MM.1S (cell line): ENCODE data around the gene SRSF2.

Experiments
- DNase-seq: peaks from one replicate; pipeline ENCODE4 v3.0.0-alpha.2; 2015
- H2AFZ ChIP-seq: fragments of 300-600 bp; sonication (generic); 2 replicates; pipeline ENCODE4 v1.6.0; 2016; ENCODE audit warnings: antibody characterized with exemption, low read length
- H3F3A ChIP-seq: fragments of 300-600 bp; sonication (generic); 2 replicates; pipeline ENCODE4 v1.6.1; 2016; ENCODE audit warnings: mild to moderate bottlenecking, antibody characterized with exemption, low read length, moderate library complexity, mixed read lengths; ENCODE audit not compliant: insufficient read depth
- H3K27ac ChIP-seq: fragments of 300-600 bp; sonication (generic); 2 replicates; pipeline ENCODE4 v1.5.1; 2016; ENCODE audit warnings: mild to moderate bottlenecking, low read length
- H3K27me3 ChIP-seq: fragments of 300-600 bp; sonication (generic); replicated peaks from 2 replicates; pipeline ENCODE4 v1.6.0; 2016; ENCODE audit warnings: low read length; ENCODE audit not compliant: insufficient read depth
- H3K36me3 ChIP-seq: fragments of 300-600 bp; sonication (generic); replicated peaks from 2 replicates; pipeline ENCODE4 v1.6.1; 2016; ENCODE audit warnings: mild to moderate bottlenecking, low read length, mixed read lengths; ENCODE audit not compliant: insufficient read depth
- H3K4me1 ChIP-seq: fragments of 300-600 bp; sonication (generic); 2 replicates; pipeline ENCODE4 v1.6.1; 2016; ENCODE audit warnings: low read length, mixed read lengths
- H3K4me2 ChIP-seq: fragments of 300-600 bp; sonication (generic); 2 replicates; pipeline ENCODE4 v1.6.0; 2016; ENCODE audit warnings: low read depth, low read length
- H3K4me3 ChIP-seq: fragments of 300-600 bp; sonication (generic); 2 replicates; pipeline ENCODE4 v1.5.1; 2016; ENCODE audit warnings: low read length, mixed read lengths
- H3K79me2 ChIP-seq: fragments of 300-600 bp; sonication (generic); 2 replicates; pipeline ENCODE4 v1.6.1; 2016; ENCODE audit warnings: mixed run types, low read length, mixed read lengths
- H3K9ac ChIP-seq: fragments of 300-600 bp; sonication (generic); 2 replicates; pipeline ENCODE4 v1.6.1; 2016; ENCODE audit warnings: low read length, mixed read lengths
- H3K9me2 ChIP-seq: fragments of 300-600 bp; sonication (generic); replicated peaks from 2 replicates; pipeline ENCODE4 v1.6.1; 2016; ENCODE audit warnings: mild to moderate bottlenecking, low read length, mixed read lengths; ENCODE audit not compliant: insufficient read depth
- H3K9me3 ChIP-seq: fragments of 300-600 bp; sonication (generic); replicated peaks from 2 replicates; pipeline ENCODE4 v1.6.1; 2016; ENCODE audit warnings: mild to moderate bottlenecking, low read length, mixed read lengths; ENCODE audit not compliant: insufficient read depth
- H4K20me1 ChIP-seq: fragments of 300-600 bp; sonication (generic); 2 replicates; pipeline ENCODE4 v1.6.1; 2016; ENCODE audit warnings: mild to moderate bottlenecking, low read length, moderate library complexity, mixed read lengths; ENCODE audit not compliant: insufficient read depth
- EZH2 ChIP-seq: fragments of 300-600 bp; sonication (generic); optimal IDR thresholded peaks from 2 replicates; pipeline ENCODE3; 2017; ENCODE audit warnings: low read depth, mild to moderate bottlenecking, antibody characterized with exemption, low read length, mixed read lengths
- EZH2phosphoT487 ChIP-seq: fragments of 300-600 bp; sonication (generic); IDR thresholded peaks from 2 replicates; pipeline ENCODE4 v1.6.1; 2018; ENCODE audit warnings: antibody characterized with exemption, low read length
- TF ChIP-seq, protein P1 (sequence below): fragments of 300-600 bp; sonication (generic); IDR thresholded peaks from 2 replicates; pipeline ENCODE4 v1.5.1; 2016; ENCODE audit warnings: antibody characterized with exemption, low read length, mixed read lengths

Gene SRSF2

DNA sequence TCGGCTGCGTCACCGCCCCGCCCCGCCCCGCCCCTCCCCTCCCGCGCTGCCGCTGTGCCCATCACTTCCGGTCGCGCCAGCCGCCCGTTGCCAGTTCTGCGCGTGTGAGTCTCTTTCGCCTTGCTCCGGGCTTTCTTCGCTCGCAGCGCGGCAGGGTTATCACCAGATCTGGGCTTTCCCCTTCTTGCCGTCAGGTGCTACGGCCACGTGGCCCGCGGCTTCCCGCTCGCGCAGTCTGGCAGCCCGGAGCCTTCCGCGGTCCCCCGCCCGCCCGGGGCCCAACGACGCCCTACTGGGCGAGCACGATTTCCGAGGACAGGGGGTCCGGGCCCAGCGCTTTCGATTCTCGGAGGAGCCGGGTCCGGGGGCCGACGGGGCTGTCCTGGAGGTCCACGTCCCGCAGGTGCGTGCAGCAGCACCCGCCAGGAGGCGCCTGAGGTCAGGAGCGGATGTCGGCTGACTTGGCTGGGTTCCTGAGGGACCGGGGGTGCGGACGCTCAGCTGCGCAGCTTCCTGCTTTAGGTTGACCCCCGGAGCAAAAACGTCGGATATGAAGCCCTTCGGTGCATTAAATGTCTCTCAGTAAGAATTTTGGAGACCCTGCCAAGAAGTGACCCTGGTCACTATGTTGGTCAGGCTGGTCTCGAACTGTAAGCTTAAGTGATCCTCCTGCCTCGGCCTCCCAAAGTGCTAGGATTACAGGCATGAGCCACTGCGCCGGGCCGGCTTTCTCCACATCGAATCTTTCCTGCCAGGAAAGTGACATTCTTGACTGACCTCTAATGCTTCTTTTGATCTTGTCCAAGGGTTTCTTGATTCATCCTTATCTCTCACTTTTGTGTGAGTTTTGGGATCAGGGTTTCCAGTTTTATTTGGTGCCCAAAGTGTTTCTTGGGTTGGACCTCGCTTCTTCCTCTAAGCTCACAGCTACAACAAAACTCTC is 10.1 kb downstream of the SRSF2 start, which contains the start of gene METTL23:
Gene METTL23 (plus strand): TSS at position 64 of the 943 bp plus-strand sequence. CDS start 2,872 bp downstream, outside the sequence.
- Histone ChIP-seq H3K9ac (peak within 1 kb of the TSS; percentile 99), H3K4me1 (0 out of 2 replicates have a peak, but pooled peaks cover 8% of the 10 kb centered on the region), H3K9me3 (no peaks in the 10 kb centered on the region), H3K4me3 (peak within 1 kb of the TSS; percentile 92), H3K9me2 (no peaks in the 10 kb centered on the region), H3K27me3 (no peaks in the 10 kb centered on the region), H3K79me2 (peaks cover 83% of the 10 kb centered on the region), H3F3A (peaks cover 54% of the 10 kb centered on the region), H3K36me3 (peaks cover 9% of the 10 kb centered on the region), H3K27ac (peak within 1 kb of the TSS; percentile 100), H4K20me1 (no peaks in the 10 kb centered on the region), H2AFZ (peak within 1 kb of the TSS; percentile 66), H3K4me2 (peak within 1 kb of the TSS; percentile 89)
- peak; percentile 86 for DNase-seq
- TF ChIP-seq EZH2phosphoT487 (no peak), EZH2 (no peak)
- TF ChIP-seq, protein P1, sequence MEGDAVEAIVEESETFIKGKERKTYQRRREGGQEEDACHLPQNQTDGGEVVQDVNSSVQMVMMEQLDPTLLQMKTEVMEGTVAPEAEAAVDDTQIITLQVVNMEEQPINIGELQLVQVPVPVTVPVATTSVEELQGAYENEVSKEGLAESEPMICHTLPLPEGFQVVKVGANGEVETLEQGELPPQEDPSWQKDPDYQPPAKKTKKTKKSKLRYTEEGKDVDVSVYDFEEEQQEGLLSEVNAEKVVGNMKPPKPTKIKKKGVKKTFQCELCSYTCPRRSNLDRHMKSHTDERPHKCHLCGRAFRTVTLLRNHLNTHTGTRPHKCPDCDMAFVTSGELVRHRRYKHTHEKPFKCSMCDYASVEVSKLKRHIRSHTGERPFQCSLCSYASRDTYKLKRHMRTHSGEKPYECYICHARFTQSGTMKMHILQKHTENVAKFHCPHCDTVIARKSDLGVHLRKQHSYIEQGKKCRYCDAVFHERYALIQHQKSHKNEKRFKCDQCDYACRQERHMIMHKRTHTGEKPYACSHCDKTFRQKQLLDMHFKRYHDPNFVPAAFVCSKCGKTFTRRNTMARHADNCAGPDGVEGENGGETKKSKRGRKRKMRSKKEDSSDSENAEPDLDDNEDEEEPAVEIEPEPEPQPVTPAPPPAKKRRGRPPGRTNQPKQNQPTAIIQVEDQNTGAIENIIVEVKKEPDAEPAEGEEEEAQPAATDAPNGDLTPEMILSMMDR = peak; percentile 83

DNA sequence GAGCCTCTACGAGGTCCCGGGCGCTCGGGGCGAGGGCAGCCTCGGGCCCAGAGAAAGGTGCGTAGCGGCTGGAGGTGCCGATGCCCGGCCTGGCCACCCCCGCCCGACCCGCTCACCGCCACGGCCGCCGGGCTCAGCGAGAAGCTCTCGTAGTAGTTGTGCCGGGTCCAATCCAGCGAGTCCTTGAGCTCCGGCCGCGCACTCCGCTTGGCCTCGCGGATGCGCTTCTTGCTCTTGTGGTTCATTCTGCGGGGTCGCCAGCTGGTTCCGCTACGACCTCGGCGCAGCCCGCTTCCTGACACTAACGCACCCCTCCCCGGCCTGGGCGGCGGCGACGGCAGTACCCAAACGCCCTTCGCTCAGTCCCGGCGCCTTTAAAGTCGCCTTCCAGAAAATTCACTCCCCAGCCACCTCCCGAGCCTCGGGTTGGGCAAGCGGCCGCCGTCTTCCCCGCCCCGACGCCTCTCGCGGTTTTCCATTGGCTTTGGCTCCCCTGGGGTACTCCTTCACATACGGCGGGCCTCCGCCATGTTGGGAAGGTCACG is 10.8 kb downstream of the SRSF2 start, which contains the start of gene JMJD6:
Gene JMJD6 (minus strand): TSS at position 376 of the 545 bp plus-strand sequence. CDS start 131 bp downstream, at position 245.
- DNase-seq = peak; percentile 96
- 0 out of 2 replicates have a peak, but pooled peaks cover 11% of the 10 kb centered on the region for H3K4me1 ChIP-seq
- H3K9ac ChIP-seq = peak within 1 kb of the TSS; percentile 99
- no peaks in the 10 kb centered on the region for H3K27me3 ChIP-seq
- H3K36me3 ChIP-seq = peaks cover 9% of the 10 kb centered on the region
- no peaks in the 10 kb centered on the region for H4K20me1 ChIP-seq
- peak within 1 kb of the TSS; percentile 89 for H3K4me2 ChIP-seq
- H2AFZ ChIP-seq = peak within 1 kb of the TSS; percentile 66
- peak within 1 kb of the TSS; percentile 92 for H3K4me3 ChIP-seq
- no peaks in the 10 kb centered on the region for H3K9me3 ChIP-seq
- no peaks in the 10 kb centered on the region for H3K9me2 ChIP-seq
- peak within 1 kb of the TSS; percentile 100 for H3K27ac ChIP-seq
- no peak for TF ChIP-seq EZH2
- TF ChIP-seq, protein P1 = no peak
- no peak for TF ChIP-seq EZH2phosphoT487
- peaks cover 47% of the 10 kb centered on the region for H3F3A ChIP-seq
- H3K79me2 ChIP-seq = peaks cover 84% of the 10 kb centered on the region

DNA sequence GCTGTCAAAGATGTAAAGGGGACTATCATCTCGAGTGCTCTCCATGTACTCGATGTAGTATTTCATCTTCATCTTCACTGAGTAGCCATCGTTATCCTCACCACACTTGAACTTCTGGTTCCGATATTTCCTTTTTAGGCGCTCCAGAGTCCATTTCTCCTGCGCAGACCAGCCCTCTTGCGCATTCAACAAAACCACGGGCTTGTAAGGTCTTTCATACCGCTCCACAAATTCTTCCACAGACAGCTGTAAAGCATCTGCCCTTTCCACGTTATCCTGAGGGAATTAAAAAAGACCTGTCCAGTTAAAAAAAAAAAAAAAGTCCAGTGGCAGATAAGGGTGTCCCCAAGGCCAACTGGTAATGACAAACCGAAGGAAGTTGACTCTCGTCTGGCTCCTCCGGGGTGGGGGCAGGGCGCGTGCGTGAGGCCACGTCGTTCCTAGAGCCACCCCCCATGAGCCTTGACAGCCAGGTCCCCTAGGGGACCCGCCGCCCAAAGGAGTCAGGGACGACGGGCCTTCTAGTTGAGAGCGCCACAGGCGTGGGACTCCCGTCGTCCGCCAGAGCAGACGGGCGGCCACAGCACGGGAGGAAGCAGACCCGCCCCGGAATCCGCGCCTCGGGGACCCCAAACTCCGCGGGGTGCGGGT is 11.4 kb downstream of the SRSF2 start:
- Histone ChIP-seq H3K27me3 (no peaks in the 10 kb centered on the region), H3K9ac (peak overlapping the region; percentile 99), H3K4me3 (peak overlapping the region; percentile 92), H3K79me2 (peaks cover 86% of the 10 kb centered on the region), H3K36me3 (peaks cover 12% of the 10 kb centered on the region), H4K20me1 (no peaks in the 10 kb centered on the region), H3F3A (peaks cover 43% of the 10 kb centered on the region), H3K4me1 (0 out of 2 replicates have a peak, but pooled peaks cover 11% of the 10 kb centered on the region), H3K4me2 (peak overlapping the region; percentile 85), H3K9me3 (no peaks in the 10 kb centered on the region), H2AFZ (peak overlapping the region; percentile 56), H3K9me2 (no peaks in the 10 kb centered on the region), H3K27ac (peak overlapping the region; percentile 100)
- TF ChIP-seq, protein P1 = no peak
- TF ChIP-seq EZH2 (no peak), EZH2phosphoT487 (no peak)
- DNase-seq = peak; percentile 67
